GM20000 (cell line): ENCODE data around the gene DAB1.

Experiments
- DNase-seq: peaks from one replicate; pipeline ENCODE4 v3.0.0; 2012; ENCODE audit warnings: low spot score
- CTCF ChIP-seq: IDR thresholded peaks from 2 replicates; pipeline ENCODE4 v1.5.1; 2012; ENCODE audit warnings: mild to moderate bottlenecking, control low read depth; ENCODE audit errors: extremely low read depth, missing control alignments

Gene DAB1

DNA sequence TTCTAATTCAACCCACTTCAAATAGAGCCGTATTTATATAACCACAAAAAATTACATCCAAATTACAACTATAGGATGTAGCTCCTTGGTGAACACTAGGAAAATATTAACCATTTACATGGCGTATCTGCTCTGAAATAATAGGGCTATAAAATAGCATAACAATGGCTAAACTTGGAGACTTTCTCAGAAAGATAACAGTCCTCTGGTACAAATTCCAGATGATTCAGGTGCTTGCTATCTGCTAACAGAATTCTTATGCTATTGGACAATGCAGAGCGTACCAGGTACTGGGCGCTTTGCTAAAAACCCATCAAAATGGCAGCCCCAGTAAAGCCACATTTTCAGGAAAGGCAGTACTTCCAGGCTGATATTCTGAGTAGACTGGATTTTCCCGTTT lies 248.4 kb downstream of the DAB1 start:
- no peak for DNase-seq
- TF ChIP-seq CTCF = no peak

- DNase-seq = no peak
- no peak for TF ChIP-seq CTCF
These were observed 251.8 kb downstream of the DAB1 start for GRCh38 chr1:57172040-57172439.

- TF ChIP-seq CTCF = no peak
- peak; percentile 23 for DNase-seq
These were observed 255.9 kb downstream of the DAB1 start for GRCh38 chr1:57167997-57168396.

DNA sequence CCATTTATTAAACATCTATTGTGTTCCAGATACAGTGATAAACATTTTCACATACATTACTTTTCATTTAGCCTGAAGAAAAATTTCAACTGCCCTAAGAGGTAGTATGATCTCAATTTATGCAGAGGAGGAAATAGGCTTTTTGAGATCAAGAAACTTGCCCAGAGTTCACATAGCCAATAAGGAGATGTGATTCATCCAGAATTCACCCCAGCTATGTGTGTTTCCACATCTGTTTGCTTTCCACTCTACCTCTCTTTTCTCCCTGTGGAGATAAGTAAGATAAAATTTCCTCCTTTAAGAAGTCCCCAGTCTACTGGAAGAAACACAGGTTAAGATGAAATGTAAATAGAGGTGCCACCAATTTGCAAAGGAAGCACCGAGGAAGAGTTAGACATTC lies 258.3 kb downstream of the DAB1 start:
- DNase-seq = no peak
- TF ChIP-seq CTCF = no peak

GRCh38 chr1:57164584-57164983 lies 259.3 kb downstream of the DAB1 start:
- no peak for TF ChIP-seq CTCF
- no peak for DNase-seq

- DNase-seq = no peak
- TF ChIP-seq CTCF = no peak
These were observed 260.1 kb downstream of the DAB1 start for GRCh38 chr1:57163789-57164188.

DNA sequence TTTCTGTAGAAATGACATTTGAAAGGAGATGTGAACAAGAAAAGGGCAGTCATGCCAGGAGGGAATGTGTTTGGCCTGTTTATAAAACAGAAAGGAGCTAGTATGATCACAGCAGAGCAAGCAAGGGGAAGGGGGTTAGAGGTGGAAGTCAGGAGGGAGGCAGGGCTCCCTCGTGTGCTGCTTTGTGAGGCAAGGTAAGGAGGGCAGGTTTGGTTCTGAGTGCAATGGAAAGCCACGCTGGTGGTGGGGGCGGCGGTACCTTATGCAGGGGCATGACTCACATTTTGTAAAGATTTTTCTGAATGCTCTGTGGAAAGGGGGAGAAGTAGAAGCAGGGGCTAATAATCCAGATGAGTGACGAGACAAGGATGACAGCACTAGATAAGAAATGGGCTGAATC lies 260.5 kb downstream of the DAB1 start:
- no peak for DNase-seq
- TF ChIP-seq CTCF = no peak
